Measurements from ENCODE around the gene BMS1. TPM values are rescaled to one million over a fixed set of nuclear protein-coding genes. Genes with fewer than 3 reads are reported as not detected.

BMS1 gene
- total and polyA plus RNA-seq, 2 of the 8 experiments (the other 6 are each of a cell fraction or from before 2014, with no cell fraction given), result 3.7 to 34.6 TPM

DNA sequence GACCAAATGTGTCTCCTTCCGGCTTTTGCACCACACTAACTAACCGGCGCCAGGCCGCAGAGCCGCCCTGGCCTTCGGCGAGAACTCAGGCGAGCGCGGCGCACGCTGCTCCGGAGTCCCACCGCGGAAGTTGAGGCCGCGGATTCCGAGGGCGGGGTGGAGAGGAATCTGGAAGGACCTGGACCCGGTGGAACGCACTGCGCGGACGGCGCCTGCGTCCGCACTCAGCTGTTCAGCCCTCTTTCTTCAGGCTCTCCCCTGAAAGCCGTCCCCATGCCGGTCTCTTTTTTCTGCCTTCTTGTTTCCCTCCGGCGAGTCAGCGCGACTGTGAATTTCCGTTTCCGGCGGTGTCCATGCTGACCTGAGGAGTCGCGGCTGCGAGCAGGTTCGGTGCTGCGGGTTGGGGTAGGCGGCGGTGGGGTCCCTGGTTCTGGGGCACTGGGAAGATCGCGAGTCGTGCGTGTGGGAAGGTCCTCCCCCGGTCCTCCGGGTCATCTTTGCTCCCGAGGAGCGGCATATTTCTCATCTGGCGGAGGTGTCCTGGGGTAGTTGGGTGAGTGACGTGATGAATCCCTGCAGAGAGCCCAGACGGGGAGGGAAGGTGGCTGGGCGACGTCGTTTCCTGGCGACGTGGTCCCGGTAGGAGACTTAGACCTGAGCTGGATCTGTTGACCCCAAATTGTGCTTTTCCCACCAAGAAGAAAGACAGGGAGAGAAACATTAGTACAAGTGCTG, at the start of gene BMS1 (continued):
- TF ChIP-seq TCF12 (IDR thresholded peaks at IDR 0.05; ENCODE audit: low read depth, low read length), result 0 out of 2 replicates have a peak, but pooled peaks have one; percentile 62
- TF ChIP-seq, protein P1, sequence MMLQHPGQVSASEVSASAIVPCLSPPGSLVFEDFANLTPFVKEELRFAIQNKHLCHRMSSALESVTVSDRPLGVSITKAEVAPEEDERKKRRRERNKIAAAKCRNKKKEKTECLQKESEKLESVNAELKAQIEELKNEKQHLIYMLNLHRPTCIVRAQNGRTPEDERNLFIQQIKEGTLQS (IDR thresholded peaks at IDR 0.05; ENCODE audit: insufficient read depth, low read depth, low read length), result no peak
- no peak for TF ChIP-seq SP2 (IDR thresholded peaks at IDR 0.05; ENCODE audit: low read length)
- TF ChIP-seq CREB1 (IDR thresholded peaks at IDR 0.05), result peak; percentile 85
- TF ChIP-seq CBX5 (IDR thresholded peaks at IDR 0.05; ENCODE audit: low read depth, low read length), result no peak
- TF ChIP-seq NRF1 (IDR thresholded peaks at IDR 0.05; ENCODE audit: low read depth, low read length), result no peak; the same call in 1 of the 2 replicates
- TF ChIP-seq ASH2L (IDR thresholded peaks at IDR 0.05; ENCODE audit: low read length), result peak; percentile 95
- peak; percentile 61 for TF ChIP-seq JUND (IDR thresholded peaks at IDR 0.05; ENCODE audit: low read length)
- TF ChIP-seq SP1 (IDR thresholded peaks at IDR 0.05; ENCODE audit: low read depth, low read length), result 0 out of 2 replicates have a peak, but pooled peaks have one; percentile 64
- no peak for TF ChIP-seq BCL11A (IDR thresholded peaks at IDR 0.05; ENCODE audit: low read depth in 2 of 2, low read length in 2 of 2)
- peak; percentile 62; the same call in 1 of the 2 replicates for TF ChIP-seq CHD2 (IDR thresholded peaks at IDR 0.05; ENCODE audit: low read length)
- 0 out of 2 replicates have a peak, but pooled peaks have one; percentile 13 for TF ChIP-seq BRCA1 (IDR thresholded peaks at IDR 0.05; ENCODE audit: low read depth, low read length)
- TF ChIP-seq CHD1 (IDR thresholded peaks at IDR 0.05; ENCODE audit: low read depth, low read length), result no peak
- TF ChIP-seq, protein P2, sequence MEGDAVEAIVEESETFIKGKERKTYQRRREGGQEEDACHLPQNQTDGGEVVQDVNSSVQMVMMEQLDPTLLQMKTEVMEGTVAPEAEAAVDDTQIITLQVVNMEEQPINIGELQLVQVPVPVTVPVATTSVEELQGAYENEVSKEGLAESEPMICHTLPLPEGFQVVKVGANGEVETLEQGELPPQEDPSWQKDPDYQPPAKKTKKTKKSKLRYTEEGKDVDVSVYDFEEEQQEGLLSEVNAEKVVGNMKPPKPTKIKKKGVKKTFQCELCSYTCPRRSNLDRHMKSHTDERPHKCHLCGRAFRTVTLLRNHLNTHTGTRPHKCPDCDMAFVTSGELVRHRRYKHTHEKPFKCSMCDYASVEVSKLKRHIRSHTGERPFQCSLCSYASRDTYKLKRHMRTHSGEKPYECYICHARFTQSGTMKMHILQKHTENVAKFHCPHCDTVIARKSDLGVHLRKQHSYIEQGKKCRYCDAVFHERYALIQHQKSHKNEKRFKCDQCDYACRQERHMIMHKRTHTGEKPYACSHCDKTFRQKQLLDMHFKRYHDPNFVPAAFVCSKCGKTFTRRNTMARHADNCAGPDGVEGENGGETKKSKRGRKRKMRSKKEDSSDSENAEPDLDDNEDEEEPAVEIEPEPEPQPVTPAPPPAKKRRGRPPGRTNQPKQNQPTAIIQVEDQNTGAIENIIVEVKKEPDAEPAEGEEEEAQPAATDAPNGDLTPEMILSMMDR (IDR thresholded peaks at IDR 0.05; ENCODE audit: control extremely low read depth in 1 of 3, insufficient read depth in 1 of 3, low read depth in 1 of 3, low read length in 3 of 3), result no peak
